ENCODE results near the gene SPACA7.

DNA sequence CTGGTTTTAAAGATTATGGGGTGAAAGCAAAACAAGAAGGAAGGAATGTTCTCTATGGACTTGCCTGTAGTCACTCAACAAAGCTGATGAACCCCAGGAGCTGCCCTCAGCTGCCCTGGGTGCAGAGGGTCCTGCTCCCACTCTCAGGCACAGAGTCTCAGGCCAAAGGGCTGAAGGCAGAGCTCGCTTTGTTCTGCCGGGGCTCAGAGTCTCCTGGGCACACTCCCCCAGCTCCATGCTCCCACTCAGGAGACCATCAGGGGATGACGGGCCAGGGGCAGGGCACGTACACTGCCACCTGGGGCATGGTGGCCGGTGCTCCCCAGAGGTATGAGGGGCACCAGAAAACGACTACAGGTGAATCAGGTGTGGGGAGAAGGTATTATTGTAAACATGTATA lies 46.8 kb upstream of the SPACA7 start:
- TF ChIP-seq, protein P1, sequence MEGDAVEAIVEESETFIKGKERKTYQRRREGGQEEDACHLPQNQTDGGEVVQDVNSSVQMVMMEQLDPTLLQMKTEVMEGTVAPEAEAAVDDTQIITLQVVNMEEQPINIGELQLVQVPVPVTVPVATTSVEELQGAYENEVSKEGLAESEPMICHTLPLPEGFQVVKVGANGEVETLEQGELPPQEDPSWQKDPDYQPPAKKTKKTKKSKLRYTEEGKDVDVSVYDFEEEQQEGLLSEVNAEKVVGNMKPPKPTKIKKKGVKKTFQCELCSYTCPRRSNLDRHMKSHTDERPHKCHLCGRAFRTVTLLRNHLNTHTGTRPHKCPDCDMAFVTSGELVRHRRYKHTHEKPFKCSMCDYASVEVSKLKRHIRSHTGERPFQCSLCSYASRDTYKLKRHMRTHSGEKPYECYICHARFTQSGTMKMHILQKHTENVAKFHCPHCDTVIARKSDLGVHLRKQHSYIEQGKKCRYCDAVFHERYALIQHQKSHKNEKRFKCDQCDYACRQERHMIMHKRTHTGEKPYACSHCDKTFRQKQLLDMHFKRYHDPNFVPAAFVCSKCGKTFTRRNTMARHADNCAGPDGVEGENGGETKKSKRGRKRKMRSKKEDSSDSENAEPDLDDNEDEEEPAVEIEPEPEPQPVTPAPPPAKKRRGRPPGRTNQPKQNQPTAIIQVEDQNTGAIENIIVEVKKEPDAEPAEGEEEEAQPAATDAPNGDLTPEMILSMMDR (IDR thresholded peaks at IDR 0.05) = no peak
- no peak for TF ChIP-seq POLR2A (IDR thresholded peaks at IDR 0.05)

Data from adrenal gland (tissue), 5 donors.